ENCODE data around the gene ANKRD44. TPM values are rescaled to one million over a fixed set of nuclear protein-coding genes. Genes with fewer than 3 reads are reported as not detected.

The ANKRD44 gene
- polyA plus RNA-seq, 1 experiment = 14.7 TPM

DNA sequence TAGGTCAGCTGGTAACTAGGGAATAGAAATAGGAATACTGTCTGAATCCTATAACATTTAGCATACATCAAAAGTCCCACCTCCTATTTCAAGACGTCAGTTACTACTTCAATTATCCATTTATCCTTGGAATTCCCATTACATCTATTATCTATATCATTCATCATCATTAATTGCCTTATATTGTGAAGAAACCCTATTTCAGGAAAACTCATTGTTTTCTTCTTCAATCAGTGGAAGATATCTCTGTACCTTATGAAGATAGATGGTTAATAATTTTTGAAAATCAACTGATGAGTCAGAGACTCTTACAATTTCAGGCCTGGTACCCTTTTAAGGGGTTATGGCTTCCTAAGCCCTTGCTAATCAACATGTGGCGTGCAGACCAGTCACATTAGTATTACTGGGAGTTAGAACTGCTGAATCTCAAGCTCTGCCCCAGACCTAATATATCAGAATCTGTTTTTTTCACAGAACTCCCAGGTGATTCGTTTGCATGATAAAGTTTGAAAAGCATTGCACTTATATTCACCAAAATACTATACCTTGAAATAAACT is 314.7 kb downstream of the ANKRD44 start:
- no peaks in the 10 kb centered on the region for H3K27me3 ChIP-seq (ENCODE audit: control insufficient read depth, insufficient read depth, low read length)
- H3K4me3 ChIP-seq (ENCODE audit: low read depth, low read length) = no peak overlapping the region
- POLR2A ChIA-PET = no interaction called here
- H3K27ac ChIP-seq (ENCODE audit: low read depth, low read length) = no peak overlapping the region
- CTCF ChIA-PET = no interaction called here
- no peak for TF ChIP-seq CTCF (IDR thresholded peaks at IDR 0.05; ENCODE audit: low read depth, low read length)
- no peak for DNase-seq (ENCODE audit: low read depth, low spot score)
- no peaks in the 10 kb centered on the region for H3K9me3 ChIP-seq (ENCODE audit: control insufficient read depth, insufficient read depth, low read length)

GRCh38 chr2:196994764-196995163 is 315.8 kb downstream of the ANKRD44 start:
- no peak overlapping the region for H3K27ac ChIP-seq (ENCODE audit: low read depth, low read length)
- ChIA-PET POLR2A (no interaction called here), CTCF (interaction anchor here (1.0 kb wide), 1 partner anchor 17 kb away, joined by 3 read pairs; no protein-coding TSS in a partner anchor)
- H3K9me3 ChIP-seq (ENCODE audit: control insufficient read depth, insufficient read depth, low read length) = no peaks in the 10 kb centered on the region
- H3K4me3 ChIP-seq (ENCODE audit: low read depth, low read length) = no peak overlapping the region
- H3K27me3 ChIP-seq (ENCODE audit: control insufficient read depth, insufficient read depth, low read length) = no peaks in the 10 kb centered on the region
- no peak for DNase-seq (ENCODE audit: low read depth, low spot score)
- TF ChIP-seq CTCF (IDR thresholded peaks at IDR 0.05; ENCODE audit: low read depth, low read length) = no peak

- no peaks in the 10 kb centered on the region for H3K27me3 ChIP-seq (ENCODE audit: control insufficient read depth, insufficient read depth, low read length)
- POLR2A ChIA-PET = no interaction called here
- H3K9me3 ChIP-seq (ENCODE audit: control insufficient read depth, insufficient read depth, low read length) = no peaks in the 10 kb centered on the region
- TF ChIP-seq CTCF (IDR thresholded peaks at IDR 0.05; ENCODE audit: low read depth, low read length) = no peak
- DNase-seq (ENCODE audit: low read depth, low spot score) = no peak
- CTCF ChIA-PET = no interaction called here
- H3K4me3 ChIP-seq (ENCODE audit: low read depth, low read length) = no peak overlapping the region
- no peak overlapping the region for H3K27ac ChIP-seq (ENCODE audit: low read depth, low read length)
These were observed 317.0 kb downstream of the ANKRD44 start for GRCh38 chr2:196993617-196994016.

GRCh38 chr2:196992466-196992865 is 318.1 kb downstream of the ANKRD44 start:
- ChIA-PET POLR2A (no interaction called here), CTCF (interaction anchor here (0.6 kb wide), 1 partner anchor 19 kb away, joined by 3 read pairs; no protein-coding TSS in a partner anchor)
- TF ChIP-seq CTCF (IDR thresholded peaks at IDR 0.05; ENCODE audit: low read depth, low read length) = no peak

DNA sequence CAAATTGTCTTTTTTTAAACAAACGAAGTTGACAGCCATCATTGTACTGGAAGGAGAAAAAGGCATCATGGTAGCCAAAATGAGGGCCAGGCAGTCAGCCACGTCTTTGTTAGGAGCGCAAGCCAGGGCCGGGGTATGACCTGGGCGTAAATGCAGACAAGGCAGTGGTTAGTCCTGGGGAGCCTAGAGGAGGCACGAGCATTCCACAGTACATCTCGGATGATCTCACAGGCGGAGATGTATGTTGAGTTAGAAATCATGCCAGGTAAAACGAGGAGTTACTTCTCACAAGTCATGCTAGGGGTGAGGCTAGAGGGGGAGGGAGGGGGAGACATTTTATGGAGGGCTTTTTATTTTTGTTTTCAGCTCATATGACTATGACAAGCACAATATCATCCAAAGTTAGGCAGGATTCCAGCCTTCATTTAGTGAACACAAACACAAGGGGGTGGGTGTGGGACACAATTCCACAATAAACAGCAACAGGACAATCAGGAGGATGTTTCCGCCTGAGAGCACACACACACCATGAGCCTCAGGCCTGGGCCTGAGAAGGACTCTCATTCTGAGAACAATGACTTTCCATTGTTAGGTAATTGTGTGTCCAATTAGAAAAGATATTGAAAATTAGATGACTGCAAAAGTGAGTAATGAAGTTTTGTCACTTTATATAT is 319.7 kb downstream of the ANKRD44 start:
- H3K27ac ChIP-seq (ENCODE audit: low read depth, low read length) = no peak overlapping the region
- ChIA-PET POLR2A (no interaction called here), CTCF (interaction anchor here (0.7 to 1.6 kb wide), 2 partner anchors 13 to 122 kb away, joined by 3 read pairs; no protein-coding TSS in a partner anchor)
- H3K9me3 ChIP-seq (ENCODE audit: control insufficient read depth, insufficient read depth, low read length) = no peaks in the 10 kb centered on the region
- no peak for TF ChIP-seq CTCF (IDR thresholded peaks at IDR 0.05; ENCODE audit: low read depth, low read length)
- no peaks in the 10 kb centered on the region for H3K27me3 ChIP-seq (ENCODE audit: control insufficient read depth, insufficient read depth, low read length)
- DNase-seq (ENCODE audit: low read depth, low spot score) = no peak
- no peak overlapping the region for H3K4me3 ChIP-seq (ENCODE audit: low read depth, low read length)

More at GRCh38 chr2:196992466-196992865, 318.1 kb downstream of the ANKRD44 start:
- no peaks in the 10 kb centered on the region for H3K27me3 ChIP-seq (ENCODE audit: control insufficient read depth, insufficient read depth, low read length)
- H3K4me3 ChIP-seq (ENCODE audit: low read depth, low read length) = no peak overlapping the region
- no peak for DNase-seq (ENCODE audit: low read depth, low spot score)
- H3K27ac ChIP-seq (ENCODE audit: low read depth, low read length) = no peak overlapping the region
- H3K9me3 ChIP-seq (ENCODE audit: control insufficient read depth, insufficient read depth, low read length) = no peaks in the 10 kb centered on the region

All from AG04450 (cell line).